Stimulated activated CD4-positive, alpha-beta T cell treated with anti-CD3 and anti-CD28 coated beads, Interleukin-4, amount 100 ng/mL, for 24 hours (primary cell): Measurements from ENCODE around the gene GALNT5.
"Not testable (repeated sequence)": the region's sequence is repeated elsewhere in the genome, so short reads cannot be mapped to it uniquely, and the experiment has no call there.

Experiments
- DNase-seq: peaks from one replicate; pipeline ENCODE4 v3.0.0-alpha.2; 2020

Gene GALNT5, protein sequence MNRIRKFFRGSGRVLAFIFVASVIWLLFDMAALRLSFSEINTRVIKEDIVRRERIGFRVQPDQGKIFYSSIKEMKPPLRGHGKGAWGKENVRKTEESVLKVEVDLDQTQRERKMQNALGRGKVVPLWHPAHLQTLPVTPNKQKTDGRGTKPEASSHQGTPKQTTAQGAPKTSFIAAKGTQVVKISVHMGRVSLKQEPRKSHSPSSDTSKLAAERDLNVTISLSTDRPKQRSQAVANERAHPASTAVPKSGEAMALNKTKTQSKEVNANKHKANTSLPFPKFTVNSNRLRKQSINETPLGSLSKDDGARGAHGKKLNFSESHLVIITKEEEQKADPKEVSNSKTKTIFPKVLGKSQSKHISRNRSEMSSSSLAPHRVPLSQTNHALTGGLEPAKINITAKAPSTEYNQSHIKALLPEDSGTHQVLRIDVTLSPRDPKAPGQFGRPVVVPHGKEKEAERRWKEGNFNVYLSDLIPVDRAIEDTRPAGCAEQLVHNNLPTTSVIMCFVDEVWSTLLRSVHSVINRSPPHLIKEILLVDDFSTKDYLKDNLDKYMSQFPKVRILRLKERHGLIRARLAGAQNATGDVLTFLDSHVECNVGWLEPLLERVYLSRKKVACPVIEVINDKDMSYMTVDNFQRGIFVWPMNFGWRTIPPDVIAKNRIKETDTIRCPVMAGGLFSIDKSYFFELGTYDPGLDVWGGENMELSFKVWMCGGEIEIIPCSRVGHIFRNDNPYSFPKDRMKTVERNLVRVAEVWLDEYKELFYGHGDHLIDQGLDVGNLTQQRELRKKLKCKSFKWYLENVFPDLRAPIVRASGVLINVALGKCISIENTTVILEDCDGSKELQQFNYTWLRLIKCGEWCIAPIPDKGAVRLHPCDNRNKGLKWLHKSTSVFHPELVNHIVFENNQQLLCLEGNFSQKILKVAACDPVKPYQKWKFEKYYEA

GRCh38 chr2:157257312-157258252, at the start of gene GALNT5:
Gene GALNT5 (plus strand): TSS chr2:157257705. CDS start chr2:157258083, 378 bp downstream.
- no peak for DNase-seq

GRCh38 chr2:157216286-157216965, 41.1 kb upstream of the GALNT5 start:
- no peak for DNase-seq

DNA sequence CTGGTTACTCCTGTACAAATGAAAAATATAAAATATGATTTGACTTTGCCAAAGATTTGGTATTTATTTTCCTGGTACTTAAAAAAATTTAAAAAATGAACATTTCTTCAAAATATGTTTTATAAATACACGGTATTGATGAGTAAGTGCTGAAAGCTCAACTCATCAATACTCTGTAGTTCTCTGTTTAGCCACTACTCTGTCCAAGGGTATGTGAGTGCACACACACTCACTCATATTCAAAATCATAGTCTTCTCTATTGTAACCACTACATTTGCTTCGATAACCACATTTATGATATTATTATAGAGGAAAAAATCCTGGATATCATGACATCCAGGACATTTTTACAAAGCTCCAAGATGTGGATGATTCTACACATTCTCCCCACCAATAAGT, 40.1 kb upstream of the GALNT5 start:
- no peak for DNase-seq

- DNase-seq: no peak
Observed at GRCh38 chr2:157218911-157219310, 38.6 kb upstream of the GALNT5 start.

DNA sequence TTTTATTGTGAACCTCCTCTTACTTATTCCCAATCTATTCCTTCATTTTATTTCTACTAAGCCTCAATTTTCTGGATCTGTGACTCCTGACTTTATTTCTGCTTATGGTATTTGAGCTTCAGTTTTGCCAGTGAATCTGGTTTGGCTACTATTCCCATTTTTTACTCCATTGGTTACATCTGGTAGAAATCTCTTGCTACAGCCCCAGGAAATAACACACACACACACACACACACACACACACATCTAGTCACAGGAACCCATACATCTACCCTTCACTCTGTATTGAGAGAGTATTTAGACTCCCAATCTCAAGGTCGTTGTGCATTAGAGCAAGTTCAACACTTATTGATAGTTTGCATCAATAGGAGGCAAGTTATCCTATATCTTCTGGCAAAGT, 37.0 kb upstream of the GALNT5 start:
- no peak for DNase-seq

GRCh38 chr2:157221394-157221988, 36.0 kb upstream of the GALNT5 start:
- no peak for DNase-seq

DNA sequence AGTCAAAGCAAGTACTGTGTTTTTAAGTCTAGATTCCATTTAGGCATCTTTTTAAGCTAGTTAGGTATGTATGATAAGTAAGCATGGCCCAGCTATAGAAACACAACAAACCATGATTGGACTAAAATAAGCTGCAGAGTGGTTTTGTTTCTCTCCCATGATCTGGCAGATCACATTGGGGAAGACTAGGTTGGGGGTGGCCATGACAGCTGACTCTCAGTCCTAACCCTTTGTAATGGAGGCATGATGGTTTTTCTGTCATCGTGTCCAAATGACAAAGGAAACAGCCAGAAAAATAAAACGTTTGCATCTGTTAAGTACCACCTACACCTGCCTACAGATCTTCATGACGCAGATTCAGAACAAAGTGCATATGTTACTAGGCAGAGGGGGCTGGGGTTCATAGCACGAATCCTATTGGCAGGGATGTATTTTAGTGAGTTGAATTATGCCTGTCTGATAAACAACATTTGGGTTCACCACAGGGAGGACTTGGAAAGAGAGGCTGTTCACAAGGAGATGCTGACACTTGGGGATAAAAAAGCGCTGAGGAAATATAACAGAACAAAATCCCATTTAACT, 33.8 kb upstream of the GALNT5 start:
- no peak for DNase-seq

- DNase-seq: not testable (repeated sequence)
Observed at GRCh38 chr2:157224448-157224847, 33.1 kb upstream of the GALNT5 start.

- DNase-seq: no peak
Observed at GRCh38 chr2:157227592-157227991, 29.9 kb upstream of the GALNT5 start.

GRCh38 chr2:157228946-157229345, 28.6 kb upstream of the GALNT5 start:
- no peak for DNase-seq

DNA sequence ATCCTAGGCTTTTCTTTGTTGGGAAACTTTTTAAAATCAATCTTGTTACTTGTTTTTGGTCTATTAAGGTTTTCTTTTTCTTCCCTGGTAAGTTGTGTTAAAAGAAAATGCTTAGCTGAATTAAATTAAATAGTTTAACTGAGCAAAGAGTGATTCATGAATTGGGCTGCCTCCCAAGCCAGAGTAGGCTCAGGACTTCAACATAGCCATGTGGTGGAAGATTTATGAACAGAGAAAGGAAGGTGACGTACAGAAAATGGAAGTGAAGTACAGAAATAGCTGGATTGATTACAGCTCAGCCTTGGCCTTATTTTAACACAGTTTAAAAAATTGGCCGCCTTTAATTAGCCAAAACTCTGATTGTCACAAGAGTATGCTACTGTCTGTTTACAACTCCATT, 27.9 kb upstream of the GALNT5 start:
- DNase-seq: no peak

DNA sequence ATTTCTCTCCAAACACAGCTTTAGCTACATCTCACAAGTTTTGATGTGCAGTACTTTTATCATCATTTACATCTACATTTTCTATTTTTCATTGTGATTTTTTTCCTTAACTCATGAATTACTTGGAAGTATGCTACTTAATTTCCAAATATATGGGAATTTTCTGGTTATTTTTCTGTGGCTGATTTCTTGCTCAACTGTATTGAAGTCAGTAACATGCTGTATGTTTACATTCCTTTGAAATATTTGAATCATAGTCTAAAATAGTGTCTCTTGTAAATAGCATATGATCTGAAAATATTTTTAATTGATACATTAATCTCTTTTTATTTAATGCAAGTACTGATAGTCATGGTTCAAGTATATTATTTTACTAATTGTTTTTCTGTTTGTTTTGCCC, 26.0 kb upstream of the GALNT5 start:
- DNase-seq: no peak

DNA sequence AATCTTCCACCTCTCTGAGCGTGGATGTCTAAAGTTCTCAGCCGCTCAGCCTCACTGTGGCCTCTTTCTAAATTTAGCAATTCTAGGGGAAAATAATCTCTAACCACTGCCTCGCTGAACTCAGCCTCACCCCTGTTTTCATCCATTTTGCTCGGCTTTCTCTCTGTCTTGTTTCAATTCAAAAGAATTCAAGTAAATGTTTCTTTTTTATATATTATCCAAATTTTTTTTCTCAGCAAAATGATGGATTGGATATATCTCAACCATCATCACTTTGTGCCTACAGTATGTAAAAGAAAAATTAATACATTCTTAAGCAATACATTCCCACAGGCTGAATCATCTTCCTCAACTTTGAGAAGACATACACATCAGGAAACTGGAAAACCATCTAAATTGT, 24.0 kb upstream of the GALNT5 start:
- DNase-seq: no peak

- no peak for DNase-seq
Observed at GRCh38 chr2:157236404-157236803, 21.1 kb upstream of the GALNT5 start.

DNA sequence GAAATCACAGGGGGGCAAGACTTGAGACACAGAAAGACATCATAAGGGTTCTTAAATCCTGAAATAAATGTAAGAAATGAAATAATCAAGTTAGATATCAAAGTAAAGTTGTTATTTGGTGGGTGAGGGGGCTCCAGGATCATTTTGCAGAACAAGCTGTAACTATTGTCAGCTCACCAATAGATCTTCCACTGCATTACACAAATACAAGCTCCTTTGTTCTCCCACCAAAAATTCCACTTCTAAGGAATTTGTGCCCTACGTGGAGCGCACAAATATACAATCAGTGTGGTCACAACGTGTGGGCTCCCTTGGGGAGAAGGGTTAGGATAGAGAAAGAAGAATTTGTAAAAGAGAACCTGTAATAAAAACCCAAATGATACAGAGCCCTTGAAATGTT, 19.2 kb upstream of the GALNT5 start:
- no peak for DNase-seq

DNA sequence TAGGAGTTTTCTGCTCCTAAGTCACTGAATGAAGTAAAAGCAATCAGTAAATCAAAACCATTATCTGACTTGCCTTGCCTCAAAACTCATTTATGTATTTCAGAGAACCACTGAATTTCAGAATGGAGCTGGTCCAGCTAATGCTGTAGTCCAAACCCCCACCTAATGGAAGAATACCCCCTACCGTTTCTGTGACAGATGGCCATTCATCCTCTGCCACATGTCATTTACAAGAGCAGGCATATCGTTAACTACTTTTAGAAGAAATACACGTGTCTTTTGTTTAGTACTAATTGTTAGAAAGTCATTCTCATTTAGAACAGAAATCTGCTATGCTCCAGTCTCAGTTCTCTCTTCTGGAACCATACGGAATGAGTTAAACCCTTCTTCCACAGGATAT, 12.8 kb upstream of the GALNT5 start:
- no peak for DNase-seq

GRCh38 chr2:157245144-157245840, 12.2 kb upstream of the GALNT5 start:
- DNase-seq: no peak

- DNase-seq: peak; percentile 45
Observed at GRCh38 chr2:157245846-157246764, 11.4 kb upstream of the GALNT5 start.

DNA sequence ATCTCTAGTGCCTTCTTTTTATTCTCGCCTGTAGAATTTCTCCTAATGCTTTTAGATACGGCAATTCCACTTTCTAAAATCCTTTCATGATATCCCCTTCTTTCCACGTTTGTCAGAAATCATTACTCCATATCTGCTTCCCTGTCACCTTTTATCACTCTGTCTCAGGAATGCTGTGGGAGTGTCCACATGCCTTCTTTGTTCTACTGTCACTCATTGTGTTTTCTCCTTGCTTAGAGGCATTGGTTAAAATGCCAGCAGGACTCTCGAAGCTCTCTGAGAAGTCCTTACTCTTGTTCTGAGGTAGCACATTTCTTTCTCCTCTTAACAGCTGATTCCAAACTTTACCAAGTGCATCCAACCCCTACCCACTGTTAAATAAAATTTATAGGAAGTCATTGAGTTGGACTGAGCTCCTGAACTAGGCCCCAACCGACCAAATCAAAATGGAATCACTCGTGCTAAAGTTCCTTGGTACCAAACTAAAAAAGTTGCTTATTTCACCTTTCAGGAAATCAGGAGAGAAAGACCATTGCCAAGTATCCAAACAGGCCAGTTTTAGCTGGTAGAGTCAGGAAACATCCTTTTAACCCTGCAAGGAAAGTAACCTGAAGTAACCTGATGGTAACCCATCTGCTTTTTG, 10.6 kb upstream of the GALNT5 start:
- no peak for DNase-seq
